SU-DHL-6 (cell line): ENCODE data around the gene C6orf120.

Experiments used
- H2AFZ ChIP-seq: fragments of 200-600 bp; sonication (generic); 2 replicates; pipeline ENCODE4 v1.6.1; 2014; ENCODE audit warnings: low read depth, mild to moderate bottlenecking, moderate library complexity, mixed read lengths, antibody characterized with exemption, low read length; ENCODE audit not compliant: severe bottlenecking
- H3F3A ChIP-seq: fragments of 200-600 bp; shearing (Covaris generic); 2 replicates; pipeline ENCODE4 v1.6.0; 2016; ENCODE audit warnings: antibody characterized with exemption, mild to moderate bottlenecking; ENCODE audit not compliant: insufficient read depth
- H3K27ac ChIP-seq: fragments of 200-600 bp; sonication (generic); 2 replicates; pipeline ENCODE4 v1.5.1; 2016; ENCODE audit warnings: low read depth, mild to moderate bottlenecking, low read length, moderate library complexity, mixed read lengths
- H3K27me3 ChIP-seq: fragments of 200-600 bp; sonication (generic), shearing (Covaris generic); 2 replicates; pipeline ENCODE4 v1.6.0; 2014; ENCODE audit warnings: mild to moderate bottlenecking, low read length
- H3K36me3 ChIP-seq: fragments of 200-600 bp; sonication (generic); 2 replicates; pipeline ENCODE4 v1.6.1; 2014; ENCODE audit warnings: mild to moderate bottlenecking, low read length, mixed read lengths
- H3K4me2 ChIP-seq: fragments of 300-600, 200-600 bp; shearing (Covaris generic), sonication (generic); 2 replicates; pipeline ENCODE4 v1.6.0; 2014; ENCODE audit warnings: low read length, low read depth, mild to moderate bottlenecking; ENCODE audit not compliant: poor library complexity, severe bottlenecking
- H3K4me3 ChIP-seq: fragments of 200-600 bp; sonication (generic); 2 replicates; pipeline ENCODE4 v1.5.1; 2014; ENCODE audit warnings: antibody characterized with exemption, low read length, mild to moderate bottlenecking, mixed read lengths; ENCODE audit not compliant: insufficient read depth, poor library complexity, severe bottlenecking
- H3K79me2 ChIP-seq: fragments of 200-600 bp; sonication (generic); 2 replicates; pipeline ENCODE4 v1.6.1; 2014; ENCODE audit warnings: mild to moderate bottlenecking, low read length, moderate library complexity; ENCODE audit not compliant: insufficient read depth
- H3K9ac ChIP-seq: fragments of 200-600 bp; sonication (generic); 2 replicates; pipeline ENCODE4 v1.7.0; 2014; ENCODE audit warnings: mild to moderate bottlenecking, low read length
- H3K9me2 ChIP-seq: fragments of 200-600 bp; sonication (generic); replicated peaks from 2 replicates; pipeline ENCODE4 v1.6.1; 2014; ENCODE audit warnings: low read length; ENCODE audit not compliant: insufficient read depth
- H3K9me3 ChIP-seq: fragments of 200-600 bp; sonication (generic); 2 replicates; pipeline ENCODE4 v1.6.1; 2014; ENCODE audit warnings: low read length, mixed read lengths; ENCODE audit not compliant: insufficient read depth
- H4K20me1 ChIP-seq: fragments of 200-600 bp; sonication (generic); 2 replicates; pipeline ENCODE4 v1.6.1; 2014; ENCODE audit warnings: low read depth, mild to moderate bottlenecking, antibody characterized with exemption, low read length, moderate library complexity, mixed read lengths
- CTCF ChIP-seq: fragments of 200-600 bp; sonication (generic); IDR thresholded peaks from one replicate; pipeline ENCODE4 v1.5.1; 2017; ENCODE audit warnings: antibody characterized with exemption, mild to moderate bottlenecking, low read length, moderate library complexity; ENCODE audit not compliant: insufficient read depth, poor library complexity, severe bottlenecking
- EZH2phosphoT487 ChIP-seq: fragments of 200-600 bp; sonication (generic), shearing (Covaris generic); conservative IDR thresholded peaks from 2 replicates; pipeline ENCODE4 v1.6.1; 2018; ENCODE audit warnings: mild to moderate bottlenecking, antibody characterized with exemption, low read length, moderate library complexity, mixed read lengths

Gene C6orf120

GRCh38 chr6:169669147-169669546 lies 32.8 kb upstream of the C6orf120 start:
- Histone ChIP-seq H3K4me2 (no peak overlapping the region), H3K36me3 (peaks cover 16% of the 10 kb centered on the region; the same call in 1 of the 2 replicates)

DNA sequence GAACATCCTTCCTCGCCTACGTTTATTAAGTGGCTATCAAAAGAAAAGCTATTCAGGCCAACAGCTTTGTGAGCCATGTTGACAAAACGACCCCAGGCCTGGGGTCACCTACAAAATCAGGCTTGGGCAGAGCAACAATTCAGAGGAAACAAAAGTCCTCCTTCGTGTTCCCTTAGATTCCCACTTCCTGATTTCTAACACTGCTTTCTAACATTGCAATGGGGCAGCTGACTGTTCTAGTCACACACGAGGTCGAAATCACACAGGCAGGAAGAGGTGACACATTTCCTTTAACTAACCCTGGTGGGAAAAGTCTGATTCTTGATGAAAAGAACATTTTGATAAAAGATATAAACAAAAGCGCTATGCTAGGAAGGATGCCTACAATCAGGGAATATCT lies 32.0 kb upstream of the C6orf120 start:
- Histone ChIP-seq H3K36me3 (peaks cover 16% of the 10 kb centered on the region; the same call in 1 of the 2 replicates), H3K4me2 (no peak overlapping the region), H2AFZ (no peak overlapping the region), H3K9ac (no peak overlapping the region), H3K9me3 (no peaks in the 10 kb centered on the region), H3K4me3 (no peak overlapping the region), H3K27me3 (no peaks in the 10 kb centered on the region), H3F3A (no peaks in the 10 kb centered on the region), H4K20me1 (no peaks in the 10 kb centered on the region), H3K9me2 (no peaks in the 10 kb centered on the region), H3K79me2 (no peaks in the 10 kb centered on the region), H3K27ac (no peak overlapping the region)
- TF ChIP-seq CTCF (no peak), EZH2phosphoT487 (no peak)

More at GRCh38 chr6:169669147-169669546, 32.8 kb upstream of the C6orf120 start:
- Histone ChIP-seq H3K9me2 (no peaks in the 10 kb centered on the region), H3K9me3 (no peaks in the 10 kb centered on the region), H3K79me2 (no peaks in the 10 kb centered on the region), H3K4me3 (no peak overlapping the region), H3K27ac (no peak overlapping the region), H2AFZ (no peak overlapping the region), H4K20me1 (no peaks in the 10 kb centered on the region), H3K27me3 (no peaks in the 10 kb centered on the region), H3F3A (no peaks in the 10 kb centered on the region), H3K9ac (no peak overlapping the region)
- TF ChIP-seq EZH2phosphoT487 (no peak), CTCF (no peak)

- Histone ChIP-seq H3F3A (no peaks in the 10 kb centered on the region), H3K4me3 (no peak overlapping the region), H3K27ac (no peak overlapping the region), H3K9me2 (no peaks in the 10 kb centered on the region), H3K9me3 (no peaks in the 10 kb centered on the region), H3K4me2 (no peak overlapping the region), H2AFZ (no peak overlapping the region), H3K36me3 (peaks cover 16% of the 10 kb centered on the region; the same call in 1 of the 2 replicates), H3K27me3 (no peaks in the 10 kb centered on the region), H3K9ac (no peak overlapping the region), H4K20me1 (no peaks in the 10 kb centered on the region), H3K79me2 (no peaks in the 10 kb centered on the region)
- TF ChIP-seq EZH2phosphoT487 (no peak), CTCF (no peak)
Measured at GRCh38 chr6:169671563-169671962, 30.4 kb upstream of the C6orf120 start.
